ENCODE data around the gene BICD2.

The BICD2 gene

GRCh38 chr9:92786298-92786697, 21.7 kb upstream of the BICD2 start:
- no peaks in the 10 kb centered on the region for H4K20me1 ChIP-seq (ENCODE audit: insufficient read depth)
- H3K4me1 ChIP-seq (ENCODE audit: low read depth, poor library complexity, severe bottlenecking) = peaks cover 18% of the 10 kb centered on the region
- TF ChIP-seq CTCF (conservative IDR thresholded peaks at IDR 0.05; ENCODE audit: low read depth, low read length) = no peak
- H3K4me3 ChIP-seq (IDR thresholded peaks at IDR 0.05; ENCODE audit: insufficient read depth, low read depth, low read length) = no peak overlapping the region
- H3K4me2 ChIP-seq = no peak overlapping the region
- no peaks in the 10 kb centered on the region for H3K27me3 ChIP-seq (ENCODE audit: insufficient read depth, low read depth)
- no peak overlapping the region for H3K27ac ChIP-seq
- H2AFZ ChIP-seq (ENCODE audit: low read depth) = no peak overlapping the region
- H3K36me3 ChIP-seq (ENCODE audit: insufficient read depth) = no peaks in the 10 kb centered on the region
- no peaks in the 10 kb centered on the region for H3K79me2 ChIP-seq (ENCODE audit: insufficient read depth, low read depth)
- H3K9ac ChIP-seq = no peak overlapping the region

DNA sequence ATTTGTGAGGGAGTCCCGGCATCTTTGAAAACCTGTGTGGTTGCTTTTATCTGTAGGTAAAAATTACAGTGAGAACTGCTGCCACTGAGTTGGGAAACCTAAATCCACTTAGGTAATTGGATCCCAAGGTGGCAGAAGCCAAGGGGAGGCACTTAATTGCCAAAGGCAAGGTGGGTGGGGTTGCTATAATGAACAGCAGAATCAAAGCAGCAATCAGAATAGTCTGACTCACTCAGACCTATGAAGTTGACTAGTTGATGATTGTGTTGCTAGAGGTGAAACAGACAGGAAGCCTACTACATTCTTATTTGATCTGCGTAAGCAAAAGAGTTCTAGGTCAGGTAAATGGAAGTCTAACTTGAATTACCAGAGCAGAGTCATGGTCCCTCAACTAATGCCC, 17.3 kb upstream of the BICD2 start:
- Histone ChIP-seq H3K4me2 (no peak overlapping the region), H3K79me2 (ENCODE audit: insufficient read depth, low read depth) (no peaks in the 10 kb centered on the region), H3K36me3 (ENCODE audit: insufficient read depth) (no peaks in the 10 kb centered on the region), H3K27ac (no peak overlapping the region), H3K4me3 (IDR thresholded peaks at IDR 0.05; ENCODE audit: insufficient read depth, low read depth, low read length) (no peak overlapping the region), H3K27me3 (ENCODE audit: insufficient read depth, low read depth) (no peaks in the 10 kb centered on the region), H3K4me1 (ENCODE audit: low read depth, poor library complexity, severe bottlenecking) (no peaks in the 10 kb centered on the region), H4K20me1 (ENCODE audit: insufficient read depth) (no peaks in the 10 kb centered on the region), H2AFZ (ENCODE audit: low read depth) (no peak overlapping the region), H3K9ac (no peak overlapping the region)
- no peak for TF ChIP-seq CTCF (conservative IDR thresholded peaks at IDR 0.05; ENCODE audit: low read depth, low read length)

- Histone ChIP-seq H3K9ac (no peak overlapping the region), H3K27ac (no peak overlapping the region), H3K79me2 (ENCODE audit: insufficient read depth, low read depth) (no peaks in the 10 kb centered on the region), H3K4me2 (no peak overlapping the region), H4K20me1 (ENCODE audit: insufficient read depth) (no peaks in the 10 kb centered on the region), H3K27me3 (ENCODE audit: insufficient read depth, low read depth) (no peaks in the 10 kb centered on the region), H3K4me3 (IDR thresholded peaks at IDR 0.05; ENCODE audit: insufficient read depth, low read depth, low read length) (no peak overlapping the region), H3K36me3 (ENCODE audit: insufficient read depth) (no peaks in the 10 kb centered on the region), H3K4me1 (ENCODE audit: low read depth, poor library complexity, severe bottlenecking) (no peaks in the 10 kb centered on the region), H2AFZ (ENCODE audit: low read depth) (no peak overlapping the region)
- no peak for TF ChIP-seq CTCF (conservative IDR thresholded peaks at IDR 0.05; ENCODE audit: low read depth, low read length)
Measured at GRCh38 chr9:92780206-92780605, 15.6 kb upstream of the BICD2 start.

DNA sequence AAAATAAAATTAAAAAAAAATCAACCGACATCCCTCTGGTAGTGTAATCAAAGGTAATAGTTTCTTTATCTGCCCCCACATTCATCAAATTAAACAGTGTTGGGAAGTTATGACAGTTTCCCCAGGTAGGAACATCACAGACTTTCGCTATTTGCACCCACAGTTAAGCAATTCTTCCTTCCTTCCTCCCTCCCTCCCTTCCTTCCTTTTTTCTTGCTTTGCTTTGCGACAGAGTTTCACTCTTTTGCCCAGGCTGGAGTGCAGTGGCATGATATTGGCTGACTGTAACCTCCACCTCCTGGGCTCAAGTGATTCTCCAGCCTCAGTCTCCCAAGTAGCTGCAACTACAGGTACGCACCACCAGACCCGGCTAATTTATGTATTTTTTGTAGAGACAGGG, 10.8 kb upstream of the BICD2 start:
- Histone ChIP-seq H3K27ac (no peak overlapping the region), H3K36me3 (ENCODE audit: insufficient read depth) (no peaks in the 10 kb centered on the region), H3K79me2 (ENCODE audit: insufficient read depth, low read depth) (no peaks in the 10 kb centered on the region), H3K9ac (no peak overlapping the region), H3K27me3 (ENCODE audit: insufficient read depth, low read depth) (no peaks in the 10 kb centered on the region), H3K4me2 (no peak overlapping the region), H3K4me3 (IDR thresholded peaks at IDR 0.05; ENCODE audit: insufficient read depth, low read depth, low read length) (no peak overlapping the region), H3K4me1 (ENCODE audit: low read depth, poor library complexity, severe bottlenecking) (no peaks in the 10 kb centered on the region), H4K20me1 (ENCODE audit: insufficient read depth) (no peaks in the 10 kb centered on the region), H2AFZ (ENCODE audit: low read depth) (no peak overlapping the region)
- no peak for TF ChIP-seq CTCF (conservative IDR thresholded peaks at IDR 0.05; ENCODE audit: low read depth, low read length)

- Histone ChIP-seq H3K9ac (no peak overlapping the region), H3K79me2 (ENCODE audit: insufficient read depth, low read depth) (no peaks in the 10 kb centered on the region), H3K36me3 (ENCODE audit: insufficient read depth) (no peaks in the 10 kb centered on the region), H2AFZ (ENCODE audit: low read depth) (no peak overlapping the region), H4K20me1 (ENCODE audit: insufficient read depth) (no peaks in the 10 kb centered on the region), H3K27me3 (ENCODE audit: insufficient read depth, low read depth) (no peaks in the 10 kb centered on the region), H3K4me2 (no peak overlapping the region), H3K4me1 (ENCODE audit: low read depth, poor library complexity, severe bottlenecking) (no peaks in the 10 kb centered on the region), H3K27ac (no peak overlapping the region), H3K4me3 (IDR thresholded peaks at IDR 0.05; ENCODE audit: insufficient read depth, low read depth, low read length) (no peak overlapping the region)
- TF ChIP-seq CTCF (conservative IDR thresholded peaks at IDR 0.05; ENCODE audit: low read depth, low read length) = no peak
Measured at GRCh38 chr9:92774274-92774673, 9.6 kb upstream of the BICD2 start.
